ENCODE results near the gene MOB4.
"Not testable (repeated sequence)": the region's sequence is repeated elsewhere in the genome, so short reads cannot be mapped to it uniquely, and the experiment has no call there.

MOB4 gene

DNA sequence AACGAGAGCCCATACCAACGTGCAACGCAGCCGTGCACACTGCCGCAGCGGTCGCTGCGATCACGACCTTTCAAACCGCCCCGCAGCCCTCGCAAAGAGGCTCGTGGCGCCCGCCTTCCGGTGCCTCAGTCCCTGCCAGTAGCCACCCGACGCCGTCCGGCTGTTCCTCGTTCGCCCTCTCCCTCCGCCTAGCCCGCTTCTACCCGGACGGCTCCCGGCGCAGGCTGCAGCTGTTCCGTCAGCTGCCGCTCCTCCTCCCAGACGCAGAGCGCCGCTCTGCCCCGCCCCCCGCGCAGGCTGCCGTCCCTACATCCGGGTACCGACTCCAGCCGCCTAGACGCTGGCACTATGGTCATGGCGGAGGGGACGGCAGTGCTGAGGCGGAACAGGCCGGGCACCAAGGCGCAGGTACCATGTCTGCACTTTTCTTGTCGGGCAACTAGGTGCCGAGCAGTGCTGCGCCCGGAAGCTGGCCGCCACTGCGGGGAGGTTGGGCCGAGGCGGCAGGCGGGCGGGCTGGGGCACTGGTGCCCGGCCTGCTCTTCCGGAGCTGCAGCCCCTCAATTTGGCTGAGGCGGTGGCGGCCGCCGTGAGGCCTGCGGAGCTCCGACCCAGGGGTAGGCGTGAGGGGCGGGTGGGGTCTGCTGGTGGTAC lies at the start of gene MOB4:
Gene MOB4, plus strand, starts transcription at position 328 of the 654 bp plus-strand sequence. Its CDS starts 21 bp downstream, at position 349.
- Histone ChIP-seq H3K4me3 (ENCODE audit: low read length in 2 of 2) (peak within 1 kb of the TSS; percentile 91 to 98), H3K27ac (ENCODE audit: low read length) (peak within 1 kb of the TSS; percentile 93), H3K27me3 (ENCODE audit: control insufficient read depth in 1 of 2, insufficient read depth in 2 of 2, low read length in 2 of 2) (no peaks in the 10 kb centered on the region), H3K4me1 (ENCODE audit: control insufficient read depth, insufficient read depth, low read length) (peaks cover 5% of the 10 kb centered on the region), H3K9ac (ENCODE audit: low read length in 2 of 2) (peak within 1 kb of the TSS; percentile 95), H3K36me3 (ENCODE audit: control insufficient read depth in 2 of 2, insufficient read depth in 2 of 2, low read length in 2 of 2) (no peaks in the 10 kb centered on the region), H3K9me3 (ENCODE audit: control insufficient read depth in 2 of 2, low read length in 2 of 2) (no peaks in the 10 kb centered on the region)

GRCh38 chr2:197472166-197472565 lies 43.7 kb upstream of the MOB4 start:
- peaks cover 17 to 22% of the 10 kb centered on the region in 2 donors for H3K36me3 ChIP-seq (ENCODE audit: control insufficient read depth in 2 of 2, insufficient read depth in 2 of 2, low read length in 2 of 2)
- H3K9me3 ChIP-seq (ENCODE audit: control insufficient read depth in 2 of 2, low read length in 2 of 2): no peaks in the 10 kb centered on the region
- no peak overlapping the region for H3K27ac ChIP-seq (ENCODE audit: low read length)
- H3K9ac ChIP-seq (ENCODE audit: low read length in 2 of 2): no peak overlapping the region
- no peaks in the 10 kb centered on the region for H3K4me1 ChIP-seq (ENCODE audit: control insufficient read depth, insufficient read depth, low read length)
- H3K27me3 ChIP-seq (ENCODE audit: control insufficient read depth in 1 of 2, insufficient read depth in 2 of 2, low read length in 2 of 2): no peaks in the 10 kb centered on the region
- H3K4me3 ChIP-seq (ENCODE audit: low read length in 2 of 2): no peak overlapping the region

- no peak overlapping the region for H3K4me3 ChIP-seq (ENCODE audit: low read length in 2 of 2)
- no peak overlapping the region for H3K9ac ChIP-seq (ENCODE audit: low read length in 2 of 2)
- peaks cover 20% of the 10 kb centered on the region in 2 donors for H3K36me3 ChIP-seq (ENCODE audit: control insufficient read depth in 2 of 2, insufficient read depth in 2 of 2, low read length in 2 of 2)
- H3K4me1 ChIP-seq (ENCODE audit: control insufficient read depth, insufficient read depth, low read length): no peaks in the 10 kb centered on the region
- H3K27me3 ChIP-seq (ENCODE audit: control insufficient read depth in 1 of 2, insufficient read depth in 2 of 2, low read length in 2 of 2): no peaks in the 10 kb centered on the region
- H3K9me3 ChIP-seq (ENCODE audit: control insufficient read depth in 2 of 2, low read length in 2 of 2): no peaks in the 10 kb centered on the region
- no peak overlapping the region for H3K27ac ChIP-seq (ENCODE audit: low read length)
These were observed 38.1 kb upstream of the MOB4 start for GRCh38 chr2:197477797-197478196.

DNA sequence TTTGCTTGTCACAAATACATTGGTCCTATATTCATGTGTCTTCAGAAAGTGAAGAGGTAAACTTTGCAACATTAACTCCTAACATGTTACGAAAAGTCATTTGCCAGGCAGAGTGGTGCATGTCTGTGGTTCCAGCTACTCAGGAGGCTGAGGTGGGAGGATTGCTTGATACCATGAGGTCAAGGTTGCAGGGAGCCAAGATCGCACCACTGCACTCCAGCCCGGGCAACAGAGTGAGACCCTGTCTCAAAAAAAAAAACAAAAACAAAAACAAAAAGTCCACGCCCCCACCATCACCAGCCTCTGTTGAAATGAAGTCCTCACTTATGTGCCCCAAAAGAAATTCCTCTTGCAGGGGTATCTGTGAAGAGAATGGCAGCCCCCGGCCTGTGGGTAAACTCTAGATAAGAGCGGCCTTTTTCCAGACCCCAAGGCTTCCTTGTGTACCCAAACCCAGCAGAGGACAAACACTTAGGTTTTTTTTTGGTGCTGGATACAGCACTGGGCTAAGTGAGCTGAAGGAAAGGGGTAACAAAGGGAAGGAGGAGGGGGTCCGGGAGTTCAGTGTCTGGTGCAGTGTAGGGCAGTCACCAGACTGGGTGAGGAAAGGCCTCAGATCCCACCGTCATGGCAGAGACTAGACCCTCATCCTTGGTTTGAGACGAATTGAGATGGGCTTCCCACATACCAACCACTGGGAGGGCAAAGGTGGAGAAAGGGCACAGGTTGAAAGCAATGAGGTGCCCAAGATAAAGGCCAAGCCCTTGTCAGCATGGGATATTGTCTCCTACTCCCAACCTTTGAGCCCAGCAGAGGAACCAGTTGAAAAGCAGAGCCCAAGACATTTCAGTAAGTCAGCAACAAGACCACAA lies 35.5 kb upstream of the MOB4 start:
- H3K36me3 ChIP-seq (ENCODE audit: control insufficient read depth in 2 of 2, insufficient read depth in 2 of 2, low read length in 2 of 2): peaks cover 17% of the 10 kb centered on the region in 2 donors

GRCh38 chr2:197484248-197484647 lies 31.6 kb upstream of the MOB4 start:
- not testable (repeated sequence) for H3K9me3 ChIP-seq (ENCODE audit: control insufficient read depth in 2 of 2, low read length in 2 of 2); H3K9ac ChIP-seq (ENCODE audit: low read length in 2 of 2); H3K4me1 ChIP-seq (ENCODE audit: control insufficient read depth, insufficient read depth, low read length); H3K4me3 ChIP-seq (ENCODE audit: low read length in 2 of 2); H3K27me3 ChIP-seq (ENCODE audit: control insufficient read depth in 1 of 2, insufficient read depth in 2 of 2, low read length in 2 of 2); H3K27ac ChIP-seq (ENCODE audit: low read length)
- H3K36me3 ChIP-seq (ENCODE audit: control insufficient read depth in 2 of 2, insufficient read depth in 2 of 2, low read length in 2 of 2): peaks cover 19 to 26% of the 10 kb centered on the region in 2 donors

More for the DNA sequence above, 35.5 kb upstream of the MOB4 start:
- H3K27ac ChIP-seq (ENCODE audit: low read length): no peak overlapping the region
- H3K27me3 ChIP-seq (ENCODE audit: control insufficient read depth in 1 of 2, insufficient read depth in 2 of 2, low read length in 2 of 2): no peaks in the 10 kb centered on the region
- no peak overlapping the region for H3K4me3 ChIP-seq (ENCODE audit: low read length in 2 of 2)
- no peaks in the 10 kb centered on the region for H3K9me3 ChIP-seq (ENCODE audit: control insufficient read depth in 2 of 2, low read length in 2 of 2)
- H3K9ac ChIP-seq (ENCODE audit: low read length in 2 of 2): no peak overlapping the region
- no peaks in the 10 kb centered on the region for H3K4me1 ChIP-seq (ENCODE audit: control insufficient read depth, insufficient read depth, low read length)

DNA sequence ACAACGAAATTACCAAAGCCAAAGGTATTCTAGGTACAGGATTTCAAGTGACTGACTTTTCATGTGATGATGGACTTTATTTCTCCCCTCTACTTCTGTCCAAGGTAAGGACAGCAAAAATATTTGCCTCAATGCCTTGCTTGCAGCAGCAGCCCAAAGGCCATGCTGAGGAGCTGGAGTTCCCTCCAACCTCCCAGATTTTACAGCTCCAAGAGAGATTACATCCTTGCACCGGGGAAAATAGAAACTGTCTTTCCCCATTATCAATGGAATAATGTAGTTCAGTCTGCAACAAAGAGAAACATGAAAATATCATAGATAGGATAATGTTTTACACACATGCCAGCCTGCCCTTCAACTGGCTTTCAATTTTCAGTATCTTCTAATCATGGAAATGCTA lies 29.7 kb upstream of the MOB4 start:
- Histone ChIP-seq H3K9me3 (ENCODE audit: control insufficient read depth in 2 of 2, low read length in 2 of 2) (no peaks in the 10 kb centered on the region), H3K9ac (ENCODE audit: low read length in 2 of 2) (no peak overlapping the region), H3K4me3 (ENCODE audit: low read length in 2 of 2) (no peak overlapping the region), H3K27ac (ENCODE audit: low read length) (no peak overlapping the region), H3K4me1 (ENCODE audit: control insufficient read depth, insufficient read depth, low read length) (no peaks in the 10 kb centered on the region), H3K27me3 (ENCODE audit: control insufficient read depth in 1 of 2, insufficient read depth in 2 of 2, low read length in 2 of 2) (no peaks in the 10 kb centered on the region), H3K36me3 (ENCODE audit: control insufficient read depth in 2 of 2, insufficient read depth in 2 of 2, low read length in 2 of 2) (peaks cover 32 to 43% of the 10 kb centered on the region in 2 donors)

GRCh38 chr2:197487385-197487784 lies 28.5 kb upstream of the MOB4 start:
- no peak overlapping the region for H3K4me3 ChIP-seq (ENCODE audit: low read length in 2 of 2)
- H3K4me1 ChIP-seq (ENCODE audit: control insufficient read depth, insufficient read depth, low read length): no peaks in the 10 kb centered on the region
- no peaks in the 10 kb centered on the region for H3K9me3 ChIP-seq (ENCODE audit: control insufficient read depth in 2 of 2, low read length in 2 of 2)
- no peak overlapping the region for H3K9ac ChIP-seq (ENCODE audit: low read length in 2 of 2)
- peaks cover 40 to 51% of the 10 kb centered on the region in 2 donors for H3K36me3 ChIP-seq (ENCODE audit: control insufficient read depth in 2 of 2, insufficient read depth in 2 of 2, low read length in 2 of 2)
- no peak overlapping the region for H3K27ac ChIP-seq (ENCODE audit: low read length)
- no peaks in the 10 kb centered on the region for H3K27me3 ChIP-seq (ENCODE audit: control insufficient read depth in 1 of 2, insufficient read depth in 2 of 2, low read length in 2 of 2)

DNA sequence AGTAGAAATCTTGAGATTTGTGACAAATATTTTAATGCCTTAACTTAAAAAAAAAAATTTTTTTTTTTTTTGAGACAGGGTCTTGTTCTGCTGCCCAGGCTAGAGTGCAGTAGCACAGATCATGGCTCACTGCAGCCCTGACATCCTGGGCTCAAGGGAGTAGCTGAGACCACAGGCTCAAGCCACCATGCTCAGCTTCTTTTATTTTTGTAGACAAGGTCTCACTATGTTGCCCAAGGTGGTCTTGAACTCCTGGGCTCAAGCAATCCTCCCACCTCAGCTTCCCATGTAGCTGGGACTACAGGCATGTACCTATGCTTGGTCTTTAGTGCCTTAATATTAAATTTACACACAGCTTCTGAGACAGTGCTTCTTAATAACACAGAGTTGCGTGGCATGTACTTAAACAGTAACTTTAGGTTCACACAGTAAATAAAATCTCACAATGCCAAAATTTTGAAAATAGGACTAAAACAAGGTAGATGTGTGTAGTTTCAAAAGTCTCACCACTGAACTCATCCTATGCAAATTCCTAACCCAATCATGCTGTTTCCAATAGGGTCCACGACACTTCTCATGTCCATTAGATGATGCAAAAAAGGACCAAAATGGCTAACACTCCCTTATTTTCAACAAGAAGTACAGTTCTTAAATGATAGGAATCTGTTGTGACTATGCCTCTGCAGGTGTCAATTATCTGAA lies 20.3 kb upstream of the MOB4 start:
- Histone ChIP-seq H3K4me3 (ENCODE audit: low read length in 2 of 2) (no peak overlapping the region), H3K9ac (ENCODE audit: low read length in 2 of 2) (no peak overlapping the region), H3K27me3 (ENCODE audit: control insufficient read depth in 1 of 2, insufficient read depth in 2 of 2, low read length in 2 of 2) (no peaks in the 10 kb centered on the region), H3K9me3 (ENCODE audit: control insufficient read depth in 2 of 2, low read length in 2 of 2) (no peaks in the 10 kb centered on the region), H3K4me1 (ENCODE audit: control insufficient read depth, insufficient read depth, low read length) (peaks cover 10% of the 10 kb centered on the region), H3K27ac (ENCODE audit: low read length) (no peak overlapping the region), H3K36me3 (ENCODE audit: control insufficient read depth in 2 of 2, insufficient read depth in 2 of 2, low read length in 2 of 2) (peaks cover 40 to 54% of the 10 kb centered on the region in 2 donors)

- H3K27ac ChIP-seq (ENCODE audit: low read length): no peak overlapping the region
- no peaks in the 10 kb centered on the region for H3K27me3 ChIP-seq (ENCODE audit: control insufficient read depth in 1 of 2, insufficient read depth in 2 of 2, low read length in 2 of 2)
- H3K9me3 ChIP-seq (ENCODE audit: control insufficient read depth in 2 of 2, low read length in 2 of 2): no peaks in the 10 kb centered on the region
- H3K9ac ChIP-seq (ENCODE audit: low read length in 2 of 2): no peak overlapping the region
- peaks cover 12% of the 10 kb centered on the region for H3K4me1 ChIP-seq (ENCODE audit: control insufficient read depth, insufficient read depth, low read length)
- H3K4me3 ChIP-seq (ENCODE audit: low read length in 2 of 2): no peak overlapping the region
- peaks cover 33 to 45% of the 10 kb centered on the region in 2 donors for H3K36me3 ChIP-seq (ENCODE audit: control insufficient read depth in 2 of 2, insufficient read depth in 2 of 2, low read length in 2 of 2)
These were observed 19.2 kb upstream of the MOB4 start for GRCh38 chr2:197496695-197497094.

DNA sequence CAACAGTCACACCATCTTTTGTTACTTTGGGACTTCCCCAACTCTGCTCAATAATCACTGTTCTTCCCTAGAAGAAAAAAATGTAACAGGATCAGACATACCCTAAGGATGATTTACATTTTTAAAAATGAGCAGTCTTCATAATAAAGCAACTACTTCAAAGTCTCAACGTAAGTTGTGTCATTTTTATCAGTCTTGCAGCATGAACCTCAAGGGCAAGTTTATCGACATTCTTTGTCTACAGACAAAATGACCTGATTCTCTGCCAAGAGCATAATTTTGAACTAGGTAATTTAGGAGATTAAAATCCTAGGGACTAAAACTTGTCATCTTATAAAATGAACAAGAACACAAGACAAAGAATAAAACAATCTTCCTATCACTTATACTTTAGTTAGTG lies 18.5 kb upstream of the MOB4 start:
- Histone ChIP-seq H3K36me3 (ENCODE audit: control insufficient read depth in 2 of 2, insufficient read depth in 2 of 2, low read length in 2 of 2) (peaks cover 29 to 44% of the 10 kb centered on the region in 2 donors), H3K9me3 (ENCODE audit: control insufficient read depth in 2 of 2, low read length in 2 of 2) (no peaks in the 10 kb centered on the region), H3K27ac (ENCODE audit: low read length) (no peak overlapping the region), H3K4me1 (ENCODE audit: control insufficient read depth, insufficient read depth, low read length) (peaks cover 18% of the 10 kb centered on the region), H3K27me3 (ENCODE audit: control insufficient read depth in 1 of 2, insufficient read depth in 2 of 2, low read length in 2 of 2) (no peaks in the 10 kb centered on the region), H3K9ac (ENCODE audit: low read length in 2 of 2) (no peak overlapping the region), H3K4me3 (ENCODE audit: low read length in 2 of 2) (no peak overlapping the region)

All from stomach smooth muscle (tissue), 2 donors.